C4-2B (cell line): Measurements from ENCODE around the gene PGLYRP2.

Experiments
- ZFX ChIP-seq: fragments of 450-650 bp; IDR thresholded peaks from 2 replicates; pipeline ENCODE4 v1.6.1; 2017
- TF ChIP-seq, protein P1 (sequence below): fragments of 450-650 bp; conservative IDR thresholded peaks from 2 replicates; pipeline ENCODE4 v1.5.1; 2017; ENCODE audit warnings: mild to moderate bottlenecking

DNA sequence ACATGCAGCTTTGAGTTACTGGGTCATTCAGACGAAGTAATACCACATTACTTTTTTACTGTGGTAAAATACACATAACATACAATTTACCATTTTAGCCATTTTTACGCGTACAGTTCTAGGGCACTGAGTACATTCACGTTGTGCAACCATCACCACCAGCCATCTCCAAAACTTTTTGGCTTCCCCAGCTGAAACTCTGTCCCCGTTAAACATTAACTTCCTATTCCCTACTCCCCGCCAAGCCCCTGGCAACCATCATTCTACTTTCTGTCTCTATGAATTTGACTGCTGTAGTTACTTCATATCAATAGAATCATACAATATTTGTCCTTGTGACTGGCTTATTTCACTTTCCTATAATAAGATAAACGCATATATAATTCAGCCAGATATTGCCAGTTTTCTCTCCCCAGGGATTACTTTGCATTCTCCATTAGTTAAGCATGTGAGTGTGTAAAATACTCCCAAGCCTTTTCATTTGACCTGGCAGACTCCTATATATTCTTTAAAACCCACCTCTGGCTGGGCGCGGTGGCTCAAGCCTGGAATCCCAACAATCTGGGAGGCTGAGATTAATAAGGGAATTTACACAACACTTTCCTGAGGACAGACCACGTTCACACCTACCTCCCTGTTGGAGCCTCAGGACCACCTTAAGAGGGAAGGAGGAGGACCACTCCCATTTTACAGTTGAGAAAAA is 19.0 kb upstream of the PGLYRP2 start:
- TF ChIP-seq, protein P1, sequence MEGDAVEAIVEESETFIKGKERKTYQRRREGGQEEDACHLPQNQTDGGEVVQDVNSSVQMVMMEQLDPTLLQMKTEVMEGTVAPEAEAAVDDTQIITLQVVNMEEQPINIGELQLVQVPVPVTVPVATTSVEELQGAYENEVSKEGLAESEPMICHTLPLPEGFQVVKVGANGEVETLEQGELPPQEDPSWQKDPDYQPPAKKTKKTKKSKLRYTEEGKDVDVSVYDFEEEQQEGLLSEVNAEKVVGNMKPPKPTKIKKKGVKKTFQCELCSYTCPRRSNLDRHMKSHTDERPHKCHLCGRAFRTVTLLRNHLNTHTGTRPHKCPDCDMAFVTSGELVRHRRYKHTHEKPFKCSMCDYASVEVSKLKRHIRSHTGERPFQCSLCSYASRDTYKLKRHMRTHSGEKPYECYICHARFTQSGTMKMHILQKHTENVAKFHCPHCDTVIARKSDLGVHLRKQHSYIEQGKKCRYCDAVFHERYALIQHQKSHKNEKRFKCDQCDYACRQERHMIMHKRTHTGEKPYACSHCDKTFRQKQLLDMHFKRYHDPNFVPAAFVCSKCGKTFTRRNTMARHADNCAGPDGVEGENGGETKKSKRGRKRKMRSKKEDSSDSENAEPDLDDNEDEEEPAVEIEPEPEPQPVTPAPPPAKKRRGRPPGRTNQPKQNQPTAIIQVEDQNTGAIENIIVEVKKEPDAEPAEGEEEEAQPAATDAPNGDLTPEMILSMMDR: no peak
- TF ChIP-seq ZFX: no peak
